GM18909 (cell line): ENCODE results near the gene NOL3.
A peak's percentile ranks its signal among the peaks of the same experiment; 100 is the strongest.
"Not testable (repeated sequence)": the region's sequence is repeated elsewhere in the genome, so short reads cannot be mapped to it uniquely, and the experiment has no call there.

ENCODE experiments used
- ATAC-seq: cut with Tn5 transposase; IDR thresholded peaks from one replicate; pipeline ENCODE4 v1.9.1; 2021; ENCODE audit warnings: mild to moderate bottlenecking; ENCODE audit not compliant: unreplicated experiment, poor library complexity

The NOL3 gene

DNA sequence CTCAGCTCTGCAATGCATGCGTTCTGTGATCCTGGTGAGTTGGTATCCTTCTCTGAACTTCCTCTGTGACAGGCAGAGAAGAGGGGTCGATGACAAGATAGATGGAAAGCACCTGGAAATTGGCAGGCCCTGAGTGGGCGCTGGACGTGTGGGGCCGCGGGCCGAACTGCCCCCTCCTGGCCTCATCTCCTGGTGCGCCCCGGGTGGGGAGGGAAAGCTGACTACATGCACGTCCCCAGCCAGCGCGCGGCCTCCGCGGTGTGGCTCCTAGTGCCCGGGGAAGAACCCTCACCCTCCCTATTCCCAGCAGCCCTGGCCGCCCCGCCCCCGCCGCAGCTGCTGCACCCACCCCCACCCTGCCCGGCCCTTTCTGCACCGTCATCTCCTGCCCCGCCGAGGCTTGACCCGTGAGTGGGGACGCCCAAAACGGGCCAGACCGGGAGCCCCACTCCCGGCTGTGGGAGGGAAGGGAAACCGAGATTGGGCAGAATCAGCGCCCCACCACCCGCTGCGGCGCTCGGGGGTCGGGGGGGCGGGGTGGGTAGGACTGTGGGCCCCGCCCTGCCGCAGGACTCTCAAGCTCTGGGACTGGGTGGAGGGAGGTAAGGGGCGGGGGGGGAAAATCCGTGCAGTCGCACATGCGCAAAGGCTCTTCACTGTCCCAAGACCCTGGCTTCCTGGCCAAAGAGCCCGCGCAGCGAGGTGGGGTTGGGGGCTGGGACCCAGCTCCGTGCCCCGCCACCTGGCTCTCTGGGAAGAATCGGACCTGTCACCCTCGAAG is at the start of gene NOL3:
TSS of gene NOL3 (plus strand) at position 371 of the 781 bp plus-strand sequence.
- ATAC-seq: peak; percentile 42

DNA sequence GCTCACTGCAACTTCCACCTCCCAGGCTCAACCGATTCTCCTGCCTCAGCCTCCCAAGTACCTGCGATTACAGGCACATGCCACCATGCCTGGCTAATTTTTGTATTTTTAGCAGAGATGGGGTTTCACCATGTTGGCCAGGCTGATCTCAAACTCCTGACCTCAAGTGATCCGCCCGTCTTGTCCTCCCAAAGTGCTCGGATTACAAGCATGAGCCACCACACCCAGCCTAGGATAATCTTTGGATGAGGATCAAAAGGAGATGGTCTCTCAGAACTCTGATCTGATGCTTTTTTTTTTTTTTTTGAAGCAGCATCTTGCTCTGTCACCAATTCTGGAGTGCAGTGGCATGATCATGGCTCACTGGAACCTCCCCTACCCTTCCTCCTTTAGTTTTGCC is 47.5 kb upstream of the NOL3 start:
- not testable (repeated sequence) for ATAC-seq

DNA sequence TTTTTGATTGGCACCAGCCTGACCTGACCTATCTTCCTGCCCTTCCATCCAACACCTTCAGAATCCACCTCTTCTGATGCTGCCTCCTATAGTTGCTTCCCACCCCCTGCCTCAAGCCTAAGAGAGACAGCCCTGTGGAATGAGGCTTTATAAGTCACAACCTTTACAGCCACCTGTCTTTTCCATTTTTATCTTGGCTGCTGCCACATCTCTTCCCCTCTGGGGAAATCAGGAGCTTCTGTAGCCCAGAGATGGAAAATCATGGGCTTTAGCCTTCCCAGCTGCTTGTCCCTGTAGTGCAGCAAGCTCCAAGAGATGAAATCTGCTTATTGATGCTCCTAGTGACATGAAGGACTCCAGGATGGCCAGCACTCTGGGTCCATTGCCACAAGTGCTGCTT is 41.9 kb upstream of the NOL3 start:
- no peak for ATAC-seq

DNA sequence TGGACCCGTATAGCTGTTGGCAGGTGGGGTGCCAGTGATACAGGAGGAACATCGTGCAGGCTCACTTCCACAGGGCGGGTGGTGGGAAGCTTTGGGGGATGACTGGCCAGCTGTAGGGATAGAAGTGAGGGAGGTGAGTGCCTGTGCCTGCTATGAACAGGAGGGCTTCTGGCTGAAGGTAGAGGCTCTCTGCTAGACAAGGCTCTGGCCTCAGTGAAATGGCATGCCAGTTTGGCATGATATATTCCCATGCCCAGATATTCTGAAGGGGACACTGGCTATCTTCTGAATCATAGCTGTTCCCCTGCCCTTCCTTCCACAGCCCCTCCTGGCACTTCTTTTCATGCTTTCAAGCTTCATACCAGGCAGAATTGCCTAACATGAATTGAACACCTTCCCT is 41.5 kb upstream of the NOL3 start:
- no peak for ATAC-seq

DNA sequence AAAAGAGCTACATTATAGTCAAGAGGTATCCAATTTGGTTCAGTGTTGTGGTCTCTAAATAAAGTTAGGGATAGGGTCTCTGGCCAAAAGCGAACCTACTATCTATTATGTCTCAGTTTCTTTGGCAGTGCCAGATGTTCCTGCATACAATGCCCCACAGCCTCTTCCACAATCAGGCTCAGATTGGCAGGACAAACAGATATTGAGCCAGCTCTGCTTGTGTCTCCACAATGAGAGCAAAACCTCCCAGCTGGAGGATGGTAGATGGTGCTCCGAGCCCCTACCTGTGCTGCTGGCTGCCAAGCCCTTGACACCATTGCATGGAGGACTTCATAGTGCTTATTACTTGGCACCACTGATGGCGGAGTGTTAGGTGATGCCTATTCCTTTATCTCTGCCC is 40.9 kb upstream of the NOL3 start:
- no peak for ATAC-seq

DNA sequence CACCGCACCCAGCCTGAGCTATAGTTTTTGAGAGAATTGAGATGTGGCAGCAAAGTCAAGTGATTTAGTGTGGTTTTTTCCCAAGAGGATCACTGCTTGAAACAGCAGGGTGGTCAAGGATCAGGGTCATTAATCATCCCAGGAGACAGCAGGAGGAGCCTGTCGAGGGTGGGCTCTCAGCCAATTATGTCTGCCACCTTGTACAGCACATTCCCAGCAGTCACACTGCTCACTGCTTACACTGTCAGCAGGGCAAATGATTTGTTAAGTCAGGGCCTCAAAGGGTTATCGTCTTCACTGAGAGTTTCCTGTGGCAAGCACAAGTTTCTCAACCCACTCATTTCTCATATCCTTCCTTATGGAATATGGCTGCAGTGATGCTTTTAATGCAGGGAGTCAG is 32.7 kb upstream of the NOL3 start:
- ATAC-seq: no peak

DNA sequence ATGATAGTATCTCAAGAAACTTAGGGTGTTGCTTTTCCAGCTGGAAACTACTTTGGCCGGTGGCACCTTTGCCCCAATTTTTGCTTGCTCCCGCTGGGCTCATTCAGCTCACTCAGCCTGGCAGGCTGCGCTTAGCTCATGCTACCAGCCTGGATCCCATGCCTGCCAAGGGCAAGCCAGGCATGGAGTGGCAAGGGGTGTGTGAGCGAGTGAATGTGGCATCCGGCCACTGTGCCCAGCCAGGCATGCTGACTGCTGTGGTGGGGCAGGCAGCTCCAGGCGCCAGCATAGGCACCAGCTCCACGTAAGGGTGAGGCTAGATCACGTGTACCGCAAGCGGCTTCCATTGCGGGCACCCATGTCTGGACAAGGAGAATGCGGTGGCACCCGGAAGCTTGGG is 28.9 kb upstream of the NOL3 start:
- ATAC-seq: no peak

DNA sequence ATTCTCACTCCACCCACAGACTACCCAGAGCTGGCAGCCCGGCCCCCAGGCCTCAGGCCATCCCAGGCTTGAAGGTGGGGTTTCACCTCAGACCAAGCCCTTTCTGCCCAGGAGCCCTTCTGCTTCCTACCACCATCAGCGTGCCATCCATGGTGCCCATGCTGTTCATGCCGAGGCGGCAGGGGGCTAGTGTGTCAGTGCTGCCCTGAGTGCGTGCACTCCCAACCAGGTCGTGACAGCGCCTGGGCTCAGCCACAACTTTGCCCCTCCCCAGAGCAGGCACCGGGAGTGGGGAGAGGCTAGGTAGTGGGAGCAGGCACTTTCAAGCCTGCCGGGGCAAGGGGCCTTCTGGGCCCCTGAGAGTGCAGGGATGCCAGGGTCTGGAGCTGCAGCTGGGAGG is 28.0 kb upstream of the NOL3 start:
- no peak for ATAC-seq

DNA sequence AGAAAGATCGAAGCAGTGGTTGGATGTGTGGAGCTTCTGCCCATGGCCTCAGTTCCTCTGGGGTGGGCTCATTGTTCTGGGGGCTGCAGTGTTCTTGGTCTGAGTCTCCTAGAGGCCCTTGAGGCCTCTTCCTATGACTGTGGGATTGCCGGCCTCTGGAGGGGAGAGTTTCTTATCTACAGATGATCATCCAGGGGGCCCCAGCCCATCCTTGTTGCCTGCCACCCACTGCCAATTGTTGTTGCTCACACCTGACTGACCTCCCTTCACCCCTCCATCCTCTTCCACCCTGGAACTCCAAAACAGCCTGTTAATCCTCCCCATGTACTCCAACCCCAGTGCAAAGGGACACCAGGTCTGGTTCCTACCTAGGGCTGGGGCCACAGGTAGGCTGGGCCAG is 25.4 kb upstream of the NOL3 start:
- no peak for ATAC-seq

DNA sequence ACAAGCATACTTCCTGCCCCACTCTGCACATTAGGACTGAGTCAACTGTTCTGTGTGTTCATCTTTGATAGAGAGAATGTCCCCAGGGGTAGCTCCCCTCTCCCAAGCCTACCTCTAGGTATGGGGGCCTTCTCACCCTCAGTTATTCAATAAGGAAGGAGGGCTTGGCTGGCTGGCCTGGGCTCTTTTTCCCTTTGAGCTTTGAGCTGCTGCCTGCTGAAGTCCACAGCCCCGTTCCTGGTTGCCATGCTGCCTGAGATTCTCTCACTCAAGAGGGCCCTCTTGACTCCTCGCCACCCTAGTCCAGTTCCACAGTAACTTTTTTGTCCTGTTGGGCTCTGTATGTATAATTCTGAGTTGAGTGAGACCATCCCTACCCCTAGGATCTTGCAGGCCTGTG is 24.6 kb upstream of the NOL3 start:
- no peak for ATAC-seq

DNA sequence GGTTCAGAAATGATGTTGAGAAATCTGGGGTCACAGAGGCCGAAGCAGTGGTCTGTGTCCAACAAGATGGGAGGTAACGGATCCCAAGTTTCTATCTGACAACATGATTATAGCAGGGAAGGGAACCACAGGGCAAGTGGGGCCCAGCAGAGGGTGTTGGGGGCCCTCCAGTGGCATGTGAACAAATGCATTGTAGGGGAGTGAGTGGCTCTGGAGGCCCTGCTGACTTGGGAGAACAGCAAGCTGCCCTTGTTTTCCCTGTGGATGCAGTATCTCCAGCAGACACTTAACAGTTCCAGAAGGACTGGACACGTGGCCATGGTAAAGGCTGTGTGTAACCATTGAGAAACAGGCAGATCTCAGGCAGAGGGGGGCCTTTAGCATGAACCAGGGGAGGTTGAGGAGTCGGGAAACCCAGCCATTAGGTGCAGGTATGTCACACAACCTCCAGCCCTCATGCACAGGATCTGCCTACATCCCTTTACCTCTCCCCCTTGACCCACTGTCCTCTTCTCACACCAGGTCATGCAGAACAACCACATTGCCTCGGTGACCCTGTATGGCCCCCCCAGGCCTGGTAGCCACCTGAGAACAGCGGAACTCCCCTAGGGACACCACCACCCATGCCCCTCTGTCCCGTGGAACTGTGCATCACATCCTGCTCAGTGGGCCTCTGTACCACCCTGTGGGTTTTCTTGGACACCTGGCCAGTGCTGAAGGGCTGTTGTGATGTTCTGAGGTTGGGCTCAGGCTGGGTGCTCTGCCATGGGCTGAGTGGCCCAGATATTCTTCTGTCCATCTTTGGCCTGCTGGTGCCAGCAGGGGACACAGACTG is 23.6 kb upstream of the NOL3 start:
- no peak for ATAC-seq

DNA sequence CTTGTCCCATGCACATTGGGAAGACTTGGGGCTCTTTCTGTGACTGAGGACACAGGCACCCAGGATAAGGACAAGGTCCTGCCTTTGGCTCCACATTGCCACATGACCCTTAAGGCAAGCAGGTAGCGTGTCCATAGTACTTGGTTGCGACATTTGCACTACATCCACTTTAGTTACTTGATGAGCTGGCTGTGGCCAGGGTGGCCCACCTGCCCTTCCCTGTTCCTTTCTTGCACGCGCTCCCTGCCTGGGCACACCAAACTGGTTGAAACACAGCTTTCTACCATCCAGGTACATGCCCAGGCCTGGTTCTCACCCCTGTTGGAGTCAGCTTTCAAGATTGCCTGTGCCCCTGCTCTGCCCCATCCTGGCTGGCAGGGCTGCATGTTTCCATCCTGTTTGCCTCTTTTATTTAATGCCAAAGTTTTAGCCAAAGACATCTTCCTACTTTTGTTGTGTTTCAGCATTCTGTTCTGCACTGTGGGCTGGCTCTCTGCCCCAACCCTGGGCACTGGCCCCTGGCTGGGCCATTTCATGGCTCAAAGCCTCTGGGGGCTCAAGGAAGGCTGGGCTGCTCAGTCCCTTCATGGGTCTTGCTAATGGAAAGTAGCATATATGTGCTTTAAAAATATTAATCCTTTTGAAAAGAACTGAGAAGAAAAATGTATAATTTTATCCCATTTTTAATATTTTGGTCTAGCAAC is 22.7 kb upstream of the NOL3 start:
- no peak for ATAC-seq

DNA sequence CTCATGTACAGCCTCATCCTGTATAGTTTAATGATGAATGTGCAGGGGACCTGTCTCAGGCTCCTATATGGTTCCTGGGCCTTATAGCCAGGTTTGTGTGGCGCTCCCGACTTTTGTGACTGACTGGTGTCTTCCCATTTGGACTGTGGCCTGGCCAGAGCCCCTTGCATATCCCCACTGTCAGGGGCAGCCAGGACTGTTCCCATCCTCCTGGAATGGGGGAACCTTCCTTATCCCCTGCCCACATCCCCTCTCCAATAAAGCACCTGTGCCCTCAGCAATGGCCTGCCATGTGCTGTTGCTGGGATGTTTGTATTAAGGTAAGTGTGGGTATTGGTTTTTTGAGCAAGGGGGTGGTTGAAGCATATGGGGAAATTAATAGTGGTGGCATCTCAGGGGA is 22.1 kb upstream of the NOL3 start:
- no peak for ATAC-seq

DNA sequence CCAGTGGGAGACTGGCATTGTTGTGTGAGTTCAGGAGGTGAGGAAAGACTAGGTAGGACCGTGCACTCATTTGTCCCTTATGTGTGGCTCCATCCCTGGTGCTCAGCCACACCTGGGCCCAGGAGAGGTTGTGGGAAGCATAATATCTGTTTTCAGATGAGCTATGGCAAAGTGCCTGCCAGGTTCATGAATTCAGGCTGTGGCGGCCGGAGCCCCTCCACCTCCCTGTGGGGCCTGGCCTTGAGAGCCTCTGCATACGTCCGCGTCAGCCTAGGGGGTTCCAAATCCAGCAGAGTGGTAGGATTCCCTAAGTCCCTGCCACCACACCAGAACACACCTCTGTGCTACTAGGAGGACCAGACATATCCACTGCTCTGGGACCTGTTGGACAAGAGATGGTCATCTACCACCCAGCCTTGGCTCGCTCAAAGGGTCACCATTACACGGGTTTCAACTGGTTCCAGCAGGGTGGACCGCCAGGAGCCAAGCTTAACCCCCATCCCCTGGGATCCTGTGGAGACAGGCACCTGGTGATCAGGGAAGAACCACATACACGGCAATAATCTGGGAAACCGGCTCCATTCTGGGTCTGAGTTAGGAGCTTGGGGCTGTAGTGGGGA is 21.6 kb upstream of the NOL3 start:
- ATAC-seq: no peak

DNA sequence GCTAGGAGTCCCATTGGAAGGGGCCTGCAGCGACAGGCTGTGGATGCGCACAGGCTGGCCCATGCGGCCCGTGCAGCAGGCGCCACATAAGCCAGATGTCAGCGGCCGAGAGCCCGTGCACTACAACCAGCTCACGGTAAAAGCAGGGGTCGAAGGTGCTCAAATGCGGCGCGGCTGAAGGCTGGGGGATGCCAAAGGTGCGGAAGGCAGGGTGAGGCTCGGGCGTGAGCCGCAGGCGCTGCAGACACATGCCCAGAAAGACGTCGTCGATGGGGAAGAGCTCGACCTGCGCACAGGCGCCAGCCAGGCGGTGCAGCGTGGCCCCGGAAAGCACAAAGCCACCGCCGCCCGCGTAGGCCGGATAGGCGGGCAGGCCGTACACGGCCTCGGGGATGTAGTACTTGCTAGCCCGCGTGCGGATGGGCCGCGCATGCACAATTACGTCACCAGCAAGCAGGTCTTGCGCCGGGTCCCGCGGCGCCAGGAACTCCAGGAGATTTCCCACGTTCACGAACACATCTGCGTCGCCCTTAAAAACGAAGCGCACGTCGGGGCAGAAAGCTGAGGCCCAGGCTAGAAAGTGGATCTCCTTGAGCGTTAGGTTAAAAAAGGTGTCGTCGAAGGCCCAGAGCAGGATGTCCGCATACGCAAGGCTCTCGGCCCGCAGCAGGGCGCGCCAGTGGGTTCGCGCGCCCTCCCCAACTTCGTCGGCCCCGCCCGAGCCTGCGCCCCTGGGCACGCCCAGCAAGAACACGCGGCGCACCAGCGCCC is 20.9 kb upstream of the NOL3 start:
- no peak for ATAC-seq

DNA sequence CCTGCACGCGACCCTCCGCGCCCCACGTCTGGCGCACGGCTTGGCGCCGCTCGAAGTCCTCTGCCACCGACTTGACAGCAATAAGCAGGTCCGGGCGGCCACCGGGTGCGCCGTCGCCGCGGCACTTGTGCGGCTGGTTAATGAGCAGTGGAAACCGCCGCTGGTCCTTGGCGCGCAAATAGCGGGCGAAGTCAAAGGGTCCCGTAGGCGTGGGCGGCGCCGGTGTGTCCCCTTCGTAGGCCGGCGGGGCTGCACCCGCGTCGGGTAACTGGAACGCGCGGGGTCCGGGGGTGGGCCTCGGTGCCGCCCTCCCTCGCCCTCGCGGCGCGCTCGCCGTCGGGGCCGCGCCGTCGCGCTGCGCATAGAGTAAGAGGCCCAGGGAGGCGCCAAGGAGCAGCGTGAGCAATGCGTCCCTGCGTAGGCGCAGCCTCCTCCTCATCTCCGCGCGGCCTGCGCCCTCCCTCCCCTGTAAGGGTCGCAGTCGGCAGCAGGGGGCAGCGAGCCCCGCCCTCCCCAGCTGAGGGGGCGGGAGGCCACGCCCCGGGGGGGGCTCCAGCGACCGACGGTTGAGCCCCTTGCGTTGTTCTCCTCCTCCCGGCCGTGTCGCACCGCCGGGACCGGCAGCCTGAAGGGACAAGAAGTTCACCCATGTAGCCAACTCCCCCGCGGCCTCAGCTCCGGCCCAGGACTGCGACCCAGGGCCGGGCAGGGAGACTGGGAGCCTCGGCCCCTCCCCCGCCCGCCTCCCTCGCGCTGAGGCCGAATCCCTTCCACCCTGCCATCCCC is 20.1 kb upstream of the NOL3 start:
- peak; percentile 35 for ATAC-seq

DNA sequence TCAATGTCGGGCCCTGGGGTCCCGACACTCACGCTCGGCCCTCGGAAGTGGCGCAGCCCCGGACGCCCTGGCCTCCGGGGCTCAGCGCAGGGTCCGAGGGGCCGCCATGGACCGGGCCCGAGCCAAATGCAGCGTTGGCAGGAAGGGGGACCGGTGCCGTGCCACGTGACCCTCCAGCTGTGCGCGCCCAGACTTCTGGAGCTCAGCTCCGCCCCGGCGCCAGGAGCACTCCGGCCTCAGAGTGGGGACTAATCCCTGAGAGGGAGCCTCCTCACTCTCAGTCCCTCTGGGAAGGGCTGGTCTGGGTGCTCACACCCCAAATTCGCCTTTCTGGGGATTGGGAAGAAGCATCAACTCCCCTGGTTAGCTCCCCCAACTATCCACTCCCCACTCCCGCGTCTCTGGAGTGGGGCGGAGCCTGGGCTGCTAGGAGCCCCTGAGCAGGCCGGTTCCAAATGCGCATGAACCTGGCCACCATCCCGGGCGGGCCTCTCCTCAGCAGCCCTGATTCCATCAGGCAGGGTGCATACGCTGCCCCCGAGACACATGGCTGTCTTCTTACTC is 19.4 kb upstream of the NOL3 start, which contains the start of gene B3GNT9:
TSS of gene B3GNT9 (minus strand) at position 166 of the 564 bp plus-strand sequence. CDS start 513 bp downstream, outside the sequence.
- ATAC-seq: peak; percentile 43

DNA sequence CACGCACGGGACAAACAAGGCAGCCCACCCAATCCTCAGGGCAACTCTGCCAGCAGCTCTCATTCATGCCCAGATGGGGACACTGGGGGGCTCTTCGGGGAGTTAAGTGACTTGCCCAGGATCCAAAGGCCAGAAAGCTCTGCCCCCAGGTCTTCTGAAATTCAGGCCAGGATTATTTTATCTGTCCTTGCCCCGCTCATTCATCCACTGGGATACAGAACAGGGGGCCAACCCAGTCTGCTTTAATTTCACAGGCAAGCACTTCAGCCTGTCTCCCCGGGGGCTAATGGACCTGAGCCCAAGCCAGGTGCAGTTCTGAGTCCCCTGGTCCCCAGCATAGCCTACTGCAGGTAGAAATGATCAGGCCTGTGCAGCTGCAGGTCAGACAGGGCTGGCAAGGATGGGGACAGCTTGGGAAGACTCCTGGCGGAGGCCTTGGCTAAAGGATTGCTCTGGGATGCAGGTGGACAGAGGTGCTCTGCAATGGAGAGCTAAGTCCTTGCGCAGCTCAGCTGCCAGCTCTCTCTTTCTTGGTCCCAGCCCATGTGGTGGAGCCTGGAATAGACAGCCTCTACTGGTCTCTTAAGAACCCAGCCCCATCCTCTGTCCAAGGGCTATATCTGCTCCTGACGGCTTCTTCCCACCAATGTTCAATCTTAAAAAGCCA is 18.8 kb upstream of the NOL3 start:
- ATAC-seq: no peak
